ELR (cell line): Measurements from ENCODE around the gene UVRAG.
"Not testable (repeated sequence)": the region's sequence is repeated elsewhere in the genome, so short reads cannot be mapped to it uniquely, and the experiment has no call there.

Experiments
- DNase-seq: peaks from one replicate; pipeline ENCODE4 v3.0.0-alpha.2; 2015; ENCODE audit warnings: low read depth

The UVRAG gene

DNA sequence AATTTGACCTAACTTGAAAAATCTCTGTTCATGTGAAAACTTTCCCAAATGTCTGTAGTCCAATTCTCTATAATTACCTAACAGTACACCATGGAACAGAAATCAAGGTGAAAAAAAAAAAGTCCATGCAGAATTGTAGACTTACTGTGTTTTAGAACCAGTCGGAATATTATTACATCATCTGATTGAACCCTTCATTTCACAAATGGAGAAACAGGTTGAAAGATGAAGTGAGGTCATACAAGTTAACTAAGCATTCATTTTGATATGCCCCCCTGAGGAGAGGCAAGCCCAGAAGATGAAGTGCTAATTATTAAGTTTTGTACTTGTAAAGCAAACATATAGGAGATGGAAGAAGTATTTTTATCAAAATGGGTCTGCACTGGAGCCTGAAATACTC is 211.9 kb downstream of the UVRAG start:
- DNase-seq = no peak

DNA sequence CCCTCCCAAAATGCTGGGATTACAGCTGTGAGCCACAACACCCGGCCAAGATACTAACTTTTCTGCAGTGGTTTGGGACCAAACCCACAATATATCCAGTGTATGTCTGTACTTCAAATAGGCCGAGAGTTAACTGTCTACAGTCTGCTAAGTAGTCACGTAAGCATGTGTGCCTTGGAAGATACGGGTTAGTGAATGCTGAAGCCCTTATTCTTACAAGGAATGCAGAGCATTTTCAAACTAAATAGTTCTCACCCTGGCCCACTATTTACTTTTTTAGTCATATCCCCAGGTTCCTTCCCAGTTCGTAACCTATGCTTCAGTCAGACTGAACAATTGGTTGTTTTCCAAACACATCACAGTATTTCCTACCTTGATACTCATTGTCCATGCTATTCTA is 215.3 kb downstream of the UVRAG start:
- peak; percentile 24 for DNase-seq

DNA sequence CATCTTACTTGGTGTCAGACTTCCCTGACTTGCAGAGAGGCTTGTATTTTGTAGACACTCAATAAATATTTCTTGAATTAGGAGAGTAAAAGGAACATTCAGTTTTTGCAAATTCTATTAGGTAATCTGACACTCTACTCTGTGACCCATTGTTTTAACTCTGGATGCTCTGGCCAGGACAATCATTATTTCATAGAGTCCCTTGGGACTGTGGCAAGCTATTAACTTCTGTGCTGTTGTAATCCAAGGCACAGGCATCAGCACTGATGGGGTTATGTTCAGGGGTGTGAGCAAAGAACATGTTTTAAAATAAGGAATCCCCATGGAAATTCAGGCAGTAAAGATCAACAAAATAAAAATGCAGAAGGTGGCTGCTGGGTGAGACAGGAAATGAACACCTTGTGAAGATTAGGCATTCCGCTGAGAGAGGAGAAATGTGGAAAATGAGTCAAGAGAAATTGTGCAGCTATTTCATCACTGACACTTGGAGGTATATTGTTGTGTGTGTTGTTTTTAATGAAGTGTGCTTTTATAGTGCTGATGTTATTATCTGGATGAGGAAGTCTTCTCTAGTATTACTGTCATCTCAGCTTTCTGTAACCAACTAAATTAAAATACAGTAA is 216.1 kb downstream of the UVRAG start:
- no peak for DNase-seq

DNA sequence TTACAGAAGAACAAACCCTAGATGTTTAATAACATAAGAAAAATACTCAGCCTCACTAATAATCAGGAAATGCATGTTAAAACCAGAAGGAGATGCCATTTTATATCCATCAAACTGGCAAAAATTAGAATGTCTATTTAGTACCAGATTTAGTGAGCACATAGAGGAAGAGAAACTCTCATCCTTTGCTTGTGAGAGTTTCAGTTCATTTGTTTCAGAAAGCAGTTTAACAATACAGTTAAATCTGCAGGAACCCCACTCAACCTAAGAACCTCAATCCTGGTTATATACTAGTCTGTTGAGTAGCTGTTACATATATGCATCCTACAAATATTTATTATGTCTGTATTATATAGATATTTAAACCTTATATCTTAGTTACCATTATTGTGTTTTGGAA is 218.7 kb downstream of the UVRAG start:
- DNase-seq = no peak

DNA sequence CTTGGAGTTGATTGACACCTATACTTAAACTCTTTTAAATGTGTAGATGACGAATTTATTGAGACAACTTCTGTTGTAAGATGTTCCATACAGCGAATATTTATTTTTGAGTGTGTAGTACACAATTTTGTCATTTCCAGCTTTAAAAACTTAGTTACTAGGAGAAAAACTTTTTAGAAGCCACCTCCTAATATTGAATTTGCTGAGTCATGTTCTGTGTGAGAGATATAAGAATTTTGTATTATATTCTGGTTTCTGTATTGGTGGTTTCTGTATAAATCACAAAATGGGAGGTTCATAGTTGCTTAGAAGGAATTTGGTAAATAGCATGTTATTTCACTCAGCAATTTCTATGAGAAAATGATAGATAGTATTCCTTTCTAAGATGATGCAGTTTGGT is 220.0 kb downstream of the UVRAG start:
- no peak for DNase-seq

DNA sequence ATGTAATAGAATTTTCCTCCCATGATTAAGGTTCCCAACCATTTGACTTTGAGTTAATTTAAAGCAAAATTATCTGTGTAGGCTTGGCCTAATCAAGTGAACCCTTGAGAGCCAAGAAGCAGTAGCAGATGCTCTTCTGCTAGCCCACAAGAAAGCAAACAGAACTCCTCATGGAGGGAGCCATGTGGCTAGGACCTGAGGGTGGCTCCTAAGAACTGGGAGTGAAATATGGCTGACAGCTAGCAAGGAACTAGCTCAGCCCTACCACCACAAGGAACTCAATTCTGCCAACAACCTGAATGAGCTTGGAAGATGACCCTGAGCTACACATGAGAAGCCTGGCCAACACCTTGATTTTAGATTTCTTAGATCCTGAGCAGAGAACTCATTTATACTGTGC is 223.6 kb downstream of the UVRAG start:
- no peak for DNase-seq

DNA sequence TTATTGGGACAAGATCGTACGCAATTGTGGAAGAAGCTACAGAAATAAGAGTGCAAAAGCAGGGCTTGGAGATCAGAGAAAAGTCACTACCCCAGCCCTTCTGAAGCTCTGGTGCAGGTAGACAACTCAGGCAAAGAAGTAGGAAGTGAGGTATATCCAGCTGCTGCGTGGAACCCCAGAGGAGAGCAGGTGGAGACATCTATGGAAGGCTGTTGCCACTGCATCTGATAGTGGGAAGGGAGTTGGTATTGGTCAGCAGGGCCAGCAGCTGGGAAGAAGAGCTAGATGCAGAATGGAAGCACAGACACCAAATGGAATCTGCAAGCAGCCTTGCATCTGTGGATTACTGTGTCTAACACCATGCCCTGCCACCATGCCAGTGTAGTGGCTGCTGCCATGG is 226.2 kb downstream of the UVRAG start:
- DNase-seq = peak; percentile 2

DNA sequence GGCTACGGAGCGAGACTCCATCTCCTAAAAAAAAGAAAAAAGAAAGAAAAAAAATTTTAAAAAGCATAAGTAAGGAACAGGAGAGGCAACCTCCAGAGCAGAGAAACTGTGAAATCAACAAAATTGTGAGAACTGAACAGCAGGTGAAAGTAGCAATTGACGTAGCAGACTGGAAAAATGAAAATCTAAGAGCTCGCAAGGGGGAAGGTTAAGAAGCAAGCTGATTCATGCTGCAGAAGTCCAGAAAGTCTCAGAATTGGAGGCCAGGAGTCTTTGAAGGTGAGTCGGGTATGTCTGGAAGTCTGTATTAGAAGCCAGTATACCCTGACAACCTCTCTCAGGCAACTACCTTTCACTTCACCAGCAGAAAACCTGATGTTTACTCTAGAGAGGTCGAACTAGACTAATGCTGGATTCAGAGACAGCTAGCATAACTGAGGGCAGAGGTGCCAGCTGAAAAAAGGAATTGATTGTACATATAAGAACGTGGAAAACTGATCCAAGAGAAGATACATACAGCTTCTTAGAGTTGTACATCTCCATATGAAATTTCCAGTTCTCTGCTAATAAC is 229.8 kb downstream of the UVRAG start:
- DNase-seq = no peak

DNA sequence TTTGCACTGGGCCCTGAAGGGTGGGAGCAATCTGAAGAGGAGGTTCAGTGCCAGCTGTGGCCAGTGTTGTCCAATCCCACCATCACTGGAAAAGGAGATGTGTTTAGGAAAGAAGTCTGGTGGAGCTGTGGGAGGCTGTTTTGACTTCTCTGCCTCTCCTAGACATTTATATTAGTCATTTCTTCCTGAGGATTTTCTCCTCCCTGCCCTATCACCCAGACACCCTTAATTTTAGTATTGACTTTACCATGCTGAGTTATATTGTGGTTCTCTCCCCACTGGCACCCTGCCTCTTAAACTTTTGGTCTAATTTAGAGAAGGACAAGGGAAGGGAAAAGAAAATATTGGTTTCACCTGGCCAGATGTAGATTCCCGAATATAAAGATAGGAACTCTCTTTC is 232.2 kb downstream of the UVRAG start:
- no peak for DNase-seq

DNA sequence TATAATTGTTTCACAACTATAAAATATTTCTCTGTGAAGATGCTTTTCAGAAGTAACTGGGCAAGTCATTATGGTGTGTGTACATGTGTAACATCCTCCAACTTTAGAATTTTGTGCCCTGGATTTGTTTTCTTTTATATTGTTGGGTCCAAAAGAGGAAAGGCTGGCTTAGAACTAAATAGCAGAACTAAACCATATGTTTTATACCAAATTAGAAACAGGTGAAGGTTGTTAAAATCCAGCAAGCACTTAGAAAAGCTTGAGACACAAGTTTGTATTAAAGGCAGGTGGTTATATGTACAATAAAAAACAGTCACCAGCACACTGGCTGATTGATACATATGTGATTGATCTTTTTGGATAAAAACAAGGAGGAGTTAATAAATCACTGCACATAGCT is 232.8 kb downstream of the UVRAG start:
- DNase-seq = no peak

DNA sequence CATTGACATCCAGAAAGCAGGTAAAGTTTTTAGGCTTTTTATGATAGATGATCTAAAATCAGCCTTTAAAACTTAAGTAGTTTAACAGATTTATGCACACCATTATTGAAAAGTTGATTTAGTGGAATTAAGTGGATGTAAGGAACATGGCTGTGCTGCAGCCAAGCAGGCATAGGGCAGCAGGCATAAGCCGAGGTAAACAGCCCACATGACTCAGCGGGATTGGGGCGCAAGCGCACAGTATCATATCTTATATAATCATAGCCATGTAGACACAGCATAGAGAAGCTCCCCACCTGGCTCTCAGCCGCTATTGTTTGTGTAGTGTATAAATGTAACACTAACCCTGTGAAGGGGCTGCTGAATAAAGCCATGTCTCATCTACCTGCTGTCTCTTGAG is 233.8 kb downstream of the UVRAG start:
- DNase-seq = peak; percentile 25

DNA sequence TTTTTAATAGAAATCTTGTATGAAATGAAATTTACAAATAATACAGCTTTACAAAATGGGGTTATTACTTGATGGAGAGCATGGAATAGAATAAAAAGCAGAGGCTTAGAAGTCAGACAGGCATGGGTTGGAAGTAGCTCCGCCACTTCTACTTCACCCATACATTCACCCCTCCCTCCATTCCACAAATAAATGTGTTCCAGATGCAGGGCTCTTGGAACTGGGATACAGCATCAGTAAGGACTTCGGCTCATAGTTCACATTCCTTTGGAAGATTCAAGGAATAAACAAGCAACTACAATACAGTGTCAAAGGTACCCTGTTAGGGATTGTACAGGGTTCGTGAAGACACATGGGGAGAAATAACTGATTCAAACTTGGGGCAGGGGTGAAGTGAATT is 234.5 kb downstream of the UVRAG start:
- no peak for DNase-seq

DNA sequence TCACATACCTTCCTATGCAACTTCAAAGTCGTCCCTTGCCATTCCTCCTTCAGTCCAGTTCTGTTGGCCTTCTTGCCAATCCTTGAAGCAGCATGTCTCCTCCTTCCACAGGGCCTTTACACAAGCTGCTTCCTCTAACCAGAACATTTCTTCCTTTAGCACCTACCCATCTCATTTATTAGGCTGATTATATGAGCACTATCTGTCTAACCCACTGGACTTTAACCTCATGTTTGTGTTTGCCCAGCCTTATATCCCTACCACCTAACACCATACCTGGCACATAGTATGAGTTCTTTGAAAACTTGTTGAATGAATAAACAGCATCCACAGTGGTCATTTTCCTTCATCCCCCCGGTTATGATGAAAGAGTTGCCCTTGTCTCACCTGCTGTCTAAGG is 236.9 kb downstream of the UVRAG start:
- DNase-seq = no peak

DNA sequence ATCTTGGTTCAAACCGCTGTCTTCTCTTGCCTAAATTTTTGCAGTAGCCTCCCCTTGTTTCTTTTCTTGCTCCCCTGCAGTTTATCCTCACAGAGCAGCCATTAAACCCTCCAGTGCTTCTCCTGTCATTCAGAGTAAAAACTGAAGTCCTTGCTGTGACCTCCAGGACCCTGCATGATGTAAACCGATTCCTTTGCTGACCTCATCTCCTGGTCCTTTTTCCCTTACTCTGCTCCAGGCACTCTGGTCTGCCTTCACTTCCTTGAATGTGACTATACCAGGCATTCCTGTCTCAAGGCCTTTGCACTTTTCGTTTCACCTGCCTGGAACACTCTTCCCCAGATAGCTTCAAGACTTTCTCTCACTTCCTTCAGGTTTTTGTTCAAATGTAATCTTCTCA is 239.3 kb downstream of the UVRAG start:
- no peak for DNase-seq

DNA sequence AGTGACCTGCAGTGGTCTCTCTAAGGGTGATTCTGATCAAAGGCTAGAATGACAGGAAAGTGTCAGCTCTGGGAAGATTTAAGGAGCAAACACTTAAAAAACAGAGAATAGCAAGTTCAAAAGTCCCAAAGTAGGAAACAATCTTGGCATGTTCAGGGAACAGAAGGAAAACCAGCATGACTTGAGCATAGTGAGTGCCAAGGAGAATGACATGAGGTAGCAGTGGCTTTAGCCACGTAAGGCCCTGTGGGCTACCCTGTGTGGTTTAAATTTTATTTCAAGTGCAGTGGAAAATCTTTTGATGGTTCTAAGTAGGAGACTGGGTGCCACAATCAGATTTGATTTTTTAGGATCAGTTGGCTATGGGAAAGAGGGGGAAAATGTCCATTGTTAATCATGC is 241.9 kb downstream of the UVRAG start:
- DNase-seq = no peak

DNA sequence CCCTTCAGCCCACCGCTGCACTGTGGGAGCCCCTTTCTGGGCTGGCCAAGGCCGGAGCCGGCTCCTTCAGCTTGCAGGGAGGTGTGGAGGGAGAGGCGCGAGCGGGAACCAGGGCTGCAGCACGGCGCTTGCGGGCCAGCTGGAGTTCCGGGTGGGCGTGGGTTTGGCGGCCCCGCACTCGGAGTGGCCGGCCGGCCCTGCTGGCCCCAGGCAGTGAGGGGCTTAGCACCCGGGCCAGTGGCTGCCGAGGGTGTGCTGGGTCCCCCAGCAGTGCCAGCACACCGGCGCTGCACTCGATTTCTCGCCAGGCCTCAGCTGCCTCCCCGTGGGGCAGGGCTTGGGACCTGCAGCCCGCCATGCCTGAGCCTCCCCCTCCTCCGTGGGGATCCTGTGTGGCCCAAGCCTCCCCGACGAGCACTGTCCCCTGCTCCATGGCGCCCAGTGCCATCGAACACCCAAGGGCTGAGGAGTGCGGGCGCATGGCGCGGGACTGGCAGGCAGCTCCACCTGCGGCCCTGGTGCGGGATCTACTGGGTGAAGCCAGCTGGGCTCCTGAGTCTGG is 245.5 kb downstream of the UVRAG start:
- DNase-seq = not testable (repeated sequence)

DNA sequence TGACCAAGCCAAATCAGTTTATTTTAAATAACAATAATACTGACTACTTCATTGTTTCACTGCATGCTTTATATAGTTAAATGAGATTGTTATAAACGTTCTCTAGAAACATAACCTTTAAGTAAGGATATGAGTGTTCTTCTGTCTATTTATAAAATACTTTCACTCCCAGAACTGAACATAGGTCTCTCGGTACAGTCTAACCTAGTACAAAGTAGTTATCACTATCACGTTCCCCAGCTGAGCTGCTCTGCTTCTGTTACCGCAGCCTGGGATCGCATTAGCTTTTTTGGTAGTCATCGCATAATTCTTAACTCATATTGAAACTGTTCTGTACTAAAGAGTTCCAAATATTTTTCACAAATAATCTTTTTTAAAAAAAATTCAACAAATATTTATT is 247.7 kb downstream of the UVRAG start:
- DNase-seq = no peak

DNA sequence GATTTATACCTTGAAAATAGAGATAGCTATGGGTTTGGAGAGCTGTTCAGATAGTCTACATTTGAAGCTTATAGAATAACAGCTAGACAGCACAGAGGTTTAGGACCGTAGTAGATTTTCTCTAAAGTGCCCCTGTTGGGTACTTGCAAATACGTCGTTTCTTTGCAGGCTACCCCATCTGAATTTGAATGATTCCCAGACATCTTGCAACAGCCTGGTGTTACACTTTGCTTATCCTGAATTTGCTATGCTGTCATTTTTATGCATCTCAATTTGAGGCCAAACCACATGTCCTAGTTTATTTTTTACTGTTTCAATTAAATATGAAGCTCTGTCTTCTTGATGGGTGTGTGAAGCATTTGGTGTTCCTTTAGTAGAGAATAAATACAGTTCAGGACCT is 249.2 kb downstream of the UVRAG start:
- no peak for DNase-seq

DNA sequence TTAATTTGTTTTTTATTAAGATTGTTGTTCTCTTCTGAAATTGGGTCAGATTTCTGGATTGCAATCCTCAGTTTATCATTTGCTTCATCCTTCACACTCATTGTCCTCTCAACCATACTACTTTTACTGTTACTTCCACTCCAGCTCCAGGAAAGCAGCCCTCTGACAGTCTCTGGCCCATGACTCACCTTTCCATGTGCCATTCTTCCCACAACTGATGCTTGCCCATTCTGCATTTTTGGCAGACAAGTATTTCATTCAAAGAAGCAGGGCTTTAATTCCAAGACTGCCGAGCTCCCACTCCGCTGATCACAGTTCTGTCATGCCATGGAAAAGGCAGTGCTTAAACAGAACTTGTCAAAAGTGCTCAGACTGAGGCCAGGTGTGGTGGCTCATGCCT is 252.1 kb downstream of the UVRAG start:
- peak; percentile 8 for DNase-seq

DNA sequence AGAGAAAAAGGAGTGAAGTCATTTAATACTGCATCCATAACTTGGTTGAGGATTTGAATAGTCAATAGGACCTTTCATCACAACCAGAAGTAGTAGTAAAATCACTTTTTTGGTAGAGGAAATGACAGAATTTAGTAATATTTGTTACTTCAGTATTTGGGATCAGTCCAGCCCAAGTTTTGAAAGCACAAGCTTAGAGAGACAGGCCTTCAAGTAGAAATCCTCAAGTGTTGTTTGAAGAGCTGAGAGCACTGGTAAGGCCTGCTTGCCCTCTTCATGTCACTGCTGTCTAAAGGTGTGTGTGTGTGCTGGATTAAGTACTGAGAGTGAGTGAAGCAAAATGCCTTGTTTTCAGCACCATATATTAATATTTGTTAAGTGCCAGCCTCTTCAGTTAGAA is 254.0 kb downstream of the UVRAG start:
- DNase-seq = no peak

DNA sequence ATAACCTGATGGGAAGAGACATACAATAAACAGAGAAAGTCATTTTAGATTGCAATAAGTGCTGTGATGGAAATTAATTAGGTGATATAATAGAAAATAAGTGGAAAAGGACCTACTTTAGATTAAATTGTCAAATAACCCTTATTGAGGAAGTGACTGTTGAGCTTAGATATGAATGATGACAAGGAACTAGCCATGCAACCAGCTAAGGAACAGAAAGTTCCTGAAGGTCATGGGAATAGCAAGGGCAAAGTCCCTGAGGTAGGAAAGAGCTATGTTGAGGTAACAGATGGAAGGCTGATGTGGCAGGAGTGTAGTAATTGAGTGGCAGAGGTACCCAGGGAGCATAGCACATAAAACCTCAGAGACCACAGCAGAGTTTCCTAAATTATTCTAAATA is 256.1 kb downstream of the UVRAG start:
- no peak for DNase-seq

DNA sequence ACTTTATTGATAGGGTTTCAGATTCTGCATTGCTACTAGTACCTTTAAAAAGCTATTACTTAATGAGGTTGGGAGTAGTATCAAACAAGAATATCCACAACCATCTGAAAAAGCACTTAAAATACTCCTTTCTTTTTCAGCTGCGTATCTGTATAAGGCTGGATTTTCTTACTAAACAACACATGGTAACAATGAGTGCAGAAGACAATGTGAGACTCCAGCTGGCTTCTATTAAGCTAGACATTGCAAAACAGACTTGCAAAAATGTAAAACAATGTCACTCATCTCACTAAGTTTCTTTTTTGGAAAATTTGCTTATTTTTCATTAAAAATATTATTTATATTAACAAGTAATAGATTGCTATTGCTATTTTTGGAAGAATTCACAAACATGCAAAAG is 258.7 kb downstream of the UVRAG start:
- no peak for DNase-seq

DNA sequence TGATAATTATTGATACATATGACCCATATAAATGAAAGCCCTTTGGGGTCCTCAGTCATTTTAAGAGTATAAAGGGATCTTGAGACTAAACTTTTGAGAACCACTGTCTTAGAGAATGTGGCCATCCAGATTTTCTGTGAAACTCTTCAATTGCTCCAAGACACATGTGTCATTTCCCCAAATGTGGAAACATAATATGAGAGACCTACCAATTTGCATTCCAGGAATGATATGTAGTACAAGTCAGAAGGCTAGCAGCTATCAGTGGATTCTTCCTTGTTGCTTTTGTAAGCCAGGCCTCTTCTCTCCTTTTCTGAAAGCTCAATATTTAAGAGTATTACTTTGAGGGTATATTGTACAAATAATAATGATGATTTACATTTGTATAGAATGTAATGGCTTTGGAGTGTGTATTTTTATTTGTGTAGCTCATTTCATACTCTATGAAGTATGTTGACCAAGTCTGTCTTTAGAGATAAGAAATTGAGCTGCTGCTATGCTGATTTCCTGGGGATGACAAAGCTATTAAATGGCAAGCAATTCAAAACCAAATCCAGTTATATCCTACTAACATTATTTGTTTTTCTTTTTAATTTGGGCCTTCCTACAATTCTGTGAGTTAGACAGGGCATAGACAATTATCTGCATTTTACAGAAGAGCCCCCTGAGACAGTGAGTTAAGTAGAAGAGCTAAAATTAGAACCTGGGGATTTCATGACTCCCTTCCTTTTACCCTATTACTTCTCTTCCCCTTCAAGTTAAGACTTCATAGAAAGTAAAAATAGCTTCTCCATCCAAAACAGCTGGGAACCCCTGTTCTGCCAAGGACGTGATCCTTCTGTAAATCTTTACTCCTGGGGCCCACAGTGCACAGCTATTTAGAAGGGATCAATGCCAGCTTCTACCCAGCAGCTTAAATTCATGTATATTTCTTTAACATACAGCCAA is 259.4 kb downstream of the UVRAG start:
- DNase-seq = peak; percentile 47
